Measurements from ENCODE around the gene CSNK2A1.

GRCh38 chr20:558117-558516 is 14.5 kb upstream of the CSNK2A1 start:
- no peak for TF ChIP-seq CTCF (IDR thresholded peaks at IDR 0.05; ENCODE audit: low read length)
- no peak for TF ChIP-seq EZH2phosphoT487 (IDR thresholded peaks at IDR 0.05; ENCODE audit: low read length)

All from MM.1S (cell line).